Stimulated activated CD8-positive, alpha-beta memory T cell treated with anti-CD3 and anti-CD28 coated beads, Interleukin-12 subunit alpha, Interleukin-12 subunit beta, amount 100 ng/mL, for 1 hour (primary cell): Measurements from ENCODE around the gene JMJD1C.

Experiments used
- DNase-seq: peaks from one replicate; pipeline ENCODE4 v3.0.0-alpha.2; 2020; ENCODE audit warnings: low read depth

Gene JMJD1C

DNA sequence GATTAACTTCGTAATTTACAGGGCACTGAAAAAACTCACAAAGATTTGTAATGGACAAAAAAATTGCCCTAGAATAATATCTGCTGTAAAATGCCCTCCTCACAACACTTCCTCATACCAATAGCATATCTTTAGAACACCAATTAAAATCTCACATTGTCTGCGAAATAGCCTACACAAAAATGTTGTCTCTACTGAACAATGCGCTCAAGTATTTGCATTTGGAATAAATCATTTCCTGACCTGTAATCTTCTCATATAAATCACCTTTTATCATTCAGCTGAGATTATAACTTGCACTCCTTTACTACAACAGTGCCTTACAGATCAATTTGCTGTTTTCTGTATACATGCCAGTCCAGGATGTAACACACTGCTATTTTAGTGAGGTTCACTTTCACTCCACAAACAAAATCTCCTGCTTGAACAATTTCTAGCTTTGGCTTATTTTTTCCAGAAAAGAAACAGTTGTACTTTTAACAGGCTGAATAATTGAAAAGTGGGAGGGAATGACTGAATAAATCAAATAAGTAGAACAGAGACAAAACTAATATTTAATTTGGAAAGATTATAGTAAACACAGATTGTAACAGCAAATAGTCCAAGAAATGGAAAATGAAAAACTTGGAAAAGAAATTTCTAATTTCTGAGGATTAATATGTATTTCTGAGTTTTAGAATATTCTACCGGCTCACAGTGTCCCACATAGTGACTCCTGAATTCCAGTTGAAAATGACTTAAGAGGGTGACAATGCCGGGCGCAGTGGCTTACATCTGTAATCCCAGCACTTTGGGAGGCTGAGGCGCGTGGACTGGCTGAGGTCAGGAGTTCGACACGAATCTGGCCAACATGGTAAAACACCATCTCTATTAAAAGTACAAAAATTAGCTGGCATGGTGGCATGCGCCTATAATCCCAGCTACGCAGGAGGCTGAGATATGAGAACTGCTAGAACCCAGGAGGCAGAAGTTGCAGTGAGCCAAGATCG, 30.6 kb downstream of the JMJD1C start:
- DNase-seq: no peak

DNA sequence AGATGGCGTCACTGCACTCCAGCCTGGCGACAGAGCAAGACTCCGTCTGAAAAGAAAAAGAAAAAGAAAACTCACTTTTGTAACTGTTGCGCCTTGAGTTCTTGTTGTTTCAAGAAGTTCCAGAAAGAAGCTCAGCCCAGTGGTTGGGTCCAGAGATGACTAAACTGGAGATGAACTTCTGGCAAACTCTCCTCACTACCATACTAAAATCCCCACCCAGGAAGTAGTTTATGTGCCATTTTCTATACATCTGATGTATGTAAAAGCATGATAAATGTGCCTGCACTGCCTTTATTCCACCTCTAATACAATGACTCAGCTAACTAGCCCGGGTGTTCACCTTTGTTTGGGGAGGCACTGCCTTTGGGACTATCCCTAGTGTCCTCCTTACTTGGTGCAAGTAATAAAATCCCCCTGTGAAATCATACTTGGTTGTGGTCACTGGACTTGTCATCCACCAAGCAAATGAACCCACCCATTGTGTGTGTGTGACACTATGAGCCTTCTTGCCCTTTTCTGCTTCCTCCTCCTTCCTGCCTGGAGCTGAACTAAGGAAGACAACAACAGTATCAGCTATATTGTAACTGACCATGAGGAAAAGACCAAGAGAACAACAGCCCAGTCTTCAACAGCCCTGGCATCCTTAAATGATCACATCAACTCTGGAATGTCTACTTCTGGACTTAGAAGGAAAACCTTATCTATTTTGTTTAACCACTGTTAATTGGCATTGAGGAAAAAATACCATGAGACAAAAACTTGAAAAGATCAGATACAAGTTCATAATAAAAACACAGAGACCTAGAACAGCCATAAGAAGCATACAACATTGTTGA, 33.6 kb downstream of the JMJD1C start:
- no peak for DNase-seq

DNA sequence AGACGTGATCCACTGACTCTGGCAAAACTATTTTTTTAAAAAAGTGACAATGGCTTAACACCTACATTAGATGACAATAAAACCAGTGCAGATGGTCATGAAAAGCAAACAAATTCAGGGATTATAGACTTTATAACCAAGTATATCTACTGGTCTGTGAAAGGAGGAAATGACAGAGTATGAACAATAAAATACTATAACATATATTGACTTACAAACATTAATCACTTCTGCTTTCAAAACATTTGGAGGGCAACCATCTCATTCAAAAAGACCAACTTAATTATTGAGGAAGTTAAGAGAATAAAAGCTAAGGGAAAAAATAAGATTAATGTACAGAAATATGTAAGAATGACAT, 34.8 kb downstream of the JMJD1C start:
- DNase-seq: no peak

- DNase-seq: no peak
These were observed 35.4 kb downstream of the JMJD1C start for GRCh38 chr10:63430091-63430998.

DNA sequence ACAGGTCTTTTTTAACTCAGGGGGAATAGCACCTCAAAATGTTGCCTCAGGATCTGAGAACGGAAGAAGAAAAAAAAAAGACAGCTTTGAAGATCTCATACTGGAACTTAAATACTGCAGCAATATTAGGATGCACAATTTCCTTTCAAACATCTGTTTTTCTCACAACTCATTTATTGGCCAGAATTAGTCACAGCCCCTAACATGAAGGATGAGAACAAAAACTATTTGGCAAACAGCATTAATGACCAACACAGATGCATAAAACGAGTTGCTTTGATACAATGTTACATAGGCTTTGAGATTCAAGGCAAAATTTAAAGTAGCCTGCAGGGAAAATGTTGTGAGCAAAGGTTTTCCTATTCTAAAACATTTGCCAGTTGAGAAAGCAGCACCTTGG, 36.5 kb downstream of the JMJD1C start:
- DNase-seq: no peak

DNA sequence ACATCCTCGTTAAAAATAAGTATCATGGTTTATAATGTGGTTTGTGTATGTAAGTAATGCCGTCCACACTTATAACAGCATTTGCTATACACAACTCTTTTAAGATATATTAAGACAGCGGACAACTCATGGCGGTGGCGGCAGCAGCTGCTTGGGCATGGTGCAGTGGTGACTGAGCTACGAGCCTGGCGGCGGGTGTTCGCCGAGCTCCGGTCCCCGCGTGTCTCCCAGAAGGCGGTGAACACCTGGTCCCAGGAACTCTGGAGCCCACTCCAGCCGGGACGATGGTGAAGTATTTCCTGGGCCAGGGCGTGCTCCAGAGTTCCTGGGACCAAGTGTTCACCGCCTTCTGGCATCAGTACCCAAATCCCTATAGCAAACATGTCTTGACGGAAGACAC, 38.8 kb downstream of the JMJD1C start:
- DNase-seq: no peak

- no peak for DNase-seq
These were observed 40.3 kb downstream of the JMJD1C start for GRCh38 chr10:63425512-63425911.

- DNase-seq: no peak
These were observed 41.2 kb downstream of the JMJD1C start for GRCh38 chr10:63424576-63424975.

- DNase-seq: no peak
These were observed 42.3 kb downstream of the JMJD1C start for GRCh38 chr10:63423494-63423893.

- DNase-seq: no peak
These were observed 44.2 kb downstream of the JMJD1C start for GRCh38 chr10:63421591-63421990.

DNA sequence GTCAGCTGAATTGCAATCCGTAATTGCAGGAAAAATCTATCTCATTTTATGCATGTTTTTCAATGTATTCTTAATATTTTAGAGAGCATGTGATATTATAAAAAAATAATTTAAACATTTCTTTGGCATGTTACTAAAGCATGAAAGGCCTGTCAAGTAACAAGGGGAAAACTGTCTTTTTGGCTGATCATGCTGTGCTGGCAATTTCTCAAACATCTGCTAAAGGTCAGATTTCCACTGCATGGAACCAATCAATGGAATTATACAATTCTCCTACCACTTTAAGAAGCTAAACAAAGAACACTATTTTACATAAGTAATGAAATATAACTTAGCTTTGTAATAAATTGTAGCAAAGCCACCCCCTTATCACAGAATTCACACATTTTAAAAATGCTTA, 49.4 kb downstream of the JMJD1C start:
- no peak for DNase-seq

DNA sequence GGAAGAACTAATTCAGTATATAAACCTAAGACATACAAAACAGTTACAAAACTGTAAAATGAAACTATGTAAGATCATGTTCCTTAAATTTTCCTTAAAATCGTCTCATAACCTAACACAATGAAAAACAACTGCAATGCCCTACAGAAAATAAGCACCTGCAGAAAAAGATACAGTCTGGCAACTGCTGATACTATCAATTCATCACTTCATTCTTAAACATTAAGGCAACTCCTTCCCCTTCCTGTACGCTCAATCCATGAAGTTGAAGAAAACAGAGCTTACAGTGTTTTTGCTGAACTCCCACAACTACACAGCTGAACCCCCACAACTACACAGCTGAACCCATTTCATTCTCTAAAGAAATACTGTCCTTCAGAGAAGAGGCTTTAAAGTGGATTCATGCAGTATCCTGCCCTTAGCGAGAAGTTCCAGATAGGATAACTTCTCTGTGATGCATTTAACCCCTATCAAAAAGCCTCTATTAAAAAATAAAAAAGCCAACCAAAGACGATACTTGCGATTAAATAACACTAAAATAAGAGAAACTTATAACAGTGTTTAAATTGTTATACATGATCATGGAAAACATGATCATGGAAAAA, 50.0 kb downstream of the JMJD1C start:
- DNase-seq: no peak

GRCh38 chr10:63414481-63415260, 51.1 kb downstream of the JMJD1C start:
- no peak for DNase-seq

- no peak for DNase-seq
These were observed 52.3 kb downstream of the JMJD1C start for GRCh38 chr10:63413429-63413828.

DNA sequence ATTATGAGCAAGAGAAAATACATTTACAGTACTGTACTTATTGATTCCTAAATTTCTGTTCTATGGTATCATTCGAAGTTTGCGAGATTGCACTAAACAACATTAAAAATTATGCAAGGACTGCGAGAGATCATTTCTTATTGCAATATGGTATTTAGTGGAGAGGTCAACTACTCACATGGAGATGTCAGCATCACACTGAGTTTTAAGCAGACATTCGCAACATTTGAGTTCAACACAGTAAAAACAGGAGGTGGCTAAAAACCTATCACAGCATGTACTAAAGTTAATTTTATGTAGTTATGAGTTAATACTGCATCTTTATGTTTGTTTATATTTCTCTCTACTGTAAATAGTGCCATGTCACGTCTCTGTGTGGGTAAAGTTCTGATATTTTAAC, 53.5 kb downstream of the JMJD1C start:
- no peak for DNase-seq

DNA sequence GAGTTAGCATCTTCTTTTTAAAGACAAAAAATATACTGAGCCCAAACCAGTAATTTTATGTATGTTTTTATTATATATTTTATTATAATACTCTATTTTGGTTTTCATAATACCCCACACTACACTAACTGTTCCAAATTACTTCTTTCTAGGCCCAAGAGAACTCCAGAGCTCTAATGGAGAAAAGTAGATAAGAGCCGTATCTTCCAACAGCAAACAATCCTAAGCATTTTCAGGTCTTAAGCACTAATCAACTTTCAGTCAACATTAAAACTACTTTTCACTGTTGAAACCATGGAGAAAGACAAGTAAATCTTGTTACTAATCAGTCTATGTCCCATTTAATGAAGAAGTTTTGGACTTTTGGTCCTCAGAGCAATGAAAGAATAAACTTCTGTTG, 55.1 kb downstream of the JMJD1C start:
- DNase-seq: no peak

DNA sequence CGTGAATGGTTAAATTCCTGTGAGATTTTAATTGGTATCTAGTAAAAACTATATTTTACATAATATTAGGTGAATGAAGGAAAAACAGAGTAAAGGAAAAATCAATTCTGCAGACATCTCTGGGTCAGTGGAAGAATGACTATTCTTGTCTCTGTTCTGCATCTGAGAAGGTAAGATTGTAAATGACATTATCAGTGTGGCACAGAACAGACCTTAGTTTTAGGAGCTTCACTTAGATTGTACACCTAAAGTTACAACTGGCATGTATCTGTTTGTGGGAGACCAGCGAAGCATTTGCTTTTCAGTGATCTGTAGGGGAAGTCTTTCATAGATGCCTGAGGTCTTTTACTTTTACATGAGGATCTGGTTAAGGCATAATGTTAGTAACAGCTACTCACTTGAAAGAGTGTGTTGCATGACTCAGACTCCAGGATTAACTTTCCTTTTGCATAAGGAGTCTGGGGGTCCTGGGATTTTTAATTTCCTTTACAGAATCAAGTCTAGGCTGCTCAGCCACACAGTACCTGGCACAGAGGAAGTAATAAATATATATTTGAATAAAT, 56.2 kb downstream of the JMJD1C start:
- DNase-seq: no peak

DNA sequence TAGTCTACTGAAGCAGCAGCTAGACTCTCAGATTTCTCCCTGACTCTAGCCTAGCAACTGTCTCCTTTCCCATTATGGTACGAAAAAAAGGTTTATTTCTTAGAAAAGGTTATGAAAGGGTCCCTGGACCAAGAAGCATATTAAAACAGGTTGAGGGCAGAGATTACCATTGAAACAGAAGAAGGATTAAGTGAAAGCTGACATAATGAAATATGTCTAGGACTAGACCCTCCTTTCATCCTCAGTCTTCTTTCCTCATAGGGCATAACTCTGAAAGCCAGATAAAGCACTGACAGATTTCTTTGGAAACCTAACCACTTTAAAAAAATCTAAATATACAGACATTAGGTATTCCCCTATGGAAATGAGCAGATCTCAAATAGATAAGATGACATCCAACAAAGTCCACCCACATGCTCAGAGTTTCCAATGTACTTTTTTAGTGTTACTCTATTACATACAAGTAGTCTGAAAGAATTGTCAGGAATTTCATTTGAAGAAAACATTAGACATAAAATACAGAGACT, 58.6 kb downstream of the JMJD1C start:
- DNase-seq: no peak

- no peak for DNase-seq
These were observed 69.5 kb downstream of the JMJD1C start for GRCh38 chr10:63396133-63396761.

DNA sequence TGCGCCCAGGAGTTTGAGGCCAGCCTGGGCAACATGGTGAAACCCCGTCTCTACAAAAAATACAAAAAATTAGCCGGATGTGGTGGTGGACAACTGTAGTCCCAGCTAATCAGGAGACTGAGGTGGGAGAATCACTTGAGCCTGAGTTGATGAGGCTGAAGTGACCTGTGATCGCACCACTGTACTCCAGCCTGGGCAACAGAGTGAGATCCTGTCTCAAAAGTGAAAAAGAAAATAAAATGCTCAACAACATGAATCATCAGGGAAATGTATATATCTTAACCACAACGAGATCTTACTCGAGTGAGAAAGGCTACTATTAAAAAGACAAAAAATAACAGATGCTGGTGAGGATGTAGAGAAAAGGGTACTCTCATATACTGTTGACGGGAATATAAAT, 72.7 kb downstream of the JMJD1C start:
- no peak for DNase-seq
